Kidney epithelial cell (primary cell): ENCODE measurements around the gene STRIP1. TPM values are rescaled to one million over a fixed set of nuclear protein-coding genes. Genes with fewer than 3 reads are reported as not detected.

Experiments used
- DNase-seq: peaks from one replicate; pipeline ENCODE4 v3.0.0-alpha.2; 2010; ENCODE audit warnings: low read depth
- H3K27me3 ChIP-seq: 2 replicates; pipeline ENCODE4 v1.6.0; 2011; ENCODE audit warnings: low read length; ENCODE audit not compliant: control insufficient read depth, insufficient read depth
- H3K36me3 ChIP-seq: 2 replicates; pipeline ENCODE4 v1.5.1; 2011; ENCODE audit warnings: low read length; ENCODE audit not compliant: control insufficient read depth, insufficient read depth
- H3K4me3 ChIP-seq: 2 replicates; pipeline ENCODE4 v1.5.1; 2011; ENCODE audit warnings: low read depth, mild to moderate bottlenecking, control low read depth, low read length
- total RNA-seq: library from RNA; depleted of rRNA; stranded (reverse); fragments of >200 nt; gene quantifications from 2 replicates; pipeline ENCODE4 v1.2.3, GENCODE V29; 2015
- TF ChIP-seq, protein P1 (sequence below): IDR thresholded peaks from 2 replicates; pipeline ENCODE4 v1.5.1; 2011; ENCODE audit warnings: mild to moderate bottlenecking, moderate library complexity, low read length, control low read depth, inconsistent platforms; ENCODE audit not compliant: insufficient read depth, poor library complexity, severe bottlenecking

Gene STRIP1
- total RNA-seq, 1 donor from 2014 or later, result 41.0 TPM

DNA sequence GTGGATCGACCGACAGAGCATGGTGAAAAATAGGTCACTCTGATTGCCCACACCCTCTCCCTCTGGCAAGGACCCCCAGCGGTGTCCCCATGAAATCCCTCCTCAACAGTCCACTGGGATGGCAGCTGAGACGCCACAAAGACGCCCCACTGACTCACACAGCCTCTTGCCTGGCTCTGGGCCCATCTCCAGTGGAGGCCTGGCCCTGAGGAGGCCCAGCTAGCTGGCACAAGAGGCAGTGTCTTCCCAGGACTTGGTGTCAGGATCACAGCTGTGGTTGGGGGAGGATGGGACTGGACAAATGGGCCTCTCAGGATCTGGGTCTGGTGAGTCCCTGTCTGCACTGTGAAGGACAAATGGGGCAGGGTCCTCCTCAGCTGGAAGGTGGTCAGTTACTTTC is 31.4 kb downstream of the STRIP1 start:
- peaks cover 58% of the 10 kb centered on the region for H3K27me3 ChIP-seq
- TF ChIP-seq, protein P1, sequence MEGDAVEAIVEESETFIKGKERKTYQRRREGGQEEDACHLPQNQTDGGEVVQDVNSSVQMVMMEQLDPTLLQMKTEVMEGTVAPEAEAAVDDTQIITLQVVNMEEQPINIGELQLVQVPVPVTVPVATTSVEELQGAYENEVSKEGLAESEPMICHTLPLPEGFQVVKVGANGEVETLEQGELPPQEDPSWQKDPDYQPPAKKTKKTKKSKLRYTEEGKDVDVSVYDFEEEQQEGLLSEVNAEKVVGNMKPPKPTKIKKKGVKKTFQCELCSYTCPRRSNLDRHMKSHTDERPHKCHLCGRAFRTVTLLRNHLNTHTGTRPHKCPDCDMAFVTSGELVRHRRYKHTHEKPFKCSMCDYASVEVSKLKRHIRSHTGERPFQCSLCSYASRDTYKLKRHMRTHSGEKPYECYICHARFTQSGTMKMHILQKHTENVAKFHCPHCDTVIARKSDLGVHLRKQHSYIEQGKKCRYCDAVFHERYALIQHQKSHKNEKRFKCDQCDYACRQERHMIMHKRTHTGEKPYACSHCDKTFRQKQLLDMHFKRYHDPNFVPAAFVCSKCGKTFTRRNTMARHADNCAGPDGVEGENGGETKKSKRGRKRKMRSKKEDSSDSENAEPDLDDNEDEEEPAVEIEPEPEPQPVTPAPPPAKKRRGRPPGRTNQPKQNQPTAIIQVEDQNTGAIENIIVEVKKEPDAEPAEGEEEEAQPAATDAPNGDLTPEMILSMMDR, result no peak
- no peak overlapping the region for H3K4me3 ChIP-seq
- DNase-seq, result no peak
- H3K36me3 ChIP-seq, result no peaks in the 10 kb centered on the region

DNA sequence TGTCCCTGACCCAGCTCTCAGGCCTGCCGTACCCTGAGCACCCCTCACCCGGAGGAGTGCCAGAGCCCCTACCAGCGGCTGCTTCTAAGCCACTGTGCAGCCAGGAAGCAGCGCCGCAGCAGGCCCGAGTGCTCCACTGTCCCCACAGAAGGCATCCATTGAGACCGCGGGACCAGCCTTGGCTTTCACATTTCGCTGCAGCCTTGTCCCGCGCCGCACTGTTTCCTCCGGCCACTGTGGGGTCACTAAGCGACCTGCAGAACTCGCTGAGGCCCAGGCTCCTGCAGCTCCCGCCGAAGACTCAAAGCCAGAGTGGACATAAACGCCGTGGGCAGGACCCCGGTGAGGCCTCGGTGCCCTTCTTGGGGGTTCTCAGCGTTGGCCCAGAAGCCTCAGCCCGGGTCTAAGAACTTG is 33.1 kb downstream of the STRIP1 start:
- no peak for DNase-seq
- TF ChIP-seq, protein P1, result no peak
- H3K4me3 ChIP-seq, result no peak overlapping the region
- H3K36me3 ChIP-seq, result no peaks in the 10 kb centered on the region
- H3K27me3 ChIP-seq, result peaks cover 74% of the 10 kb centered on the region

DNA sequence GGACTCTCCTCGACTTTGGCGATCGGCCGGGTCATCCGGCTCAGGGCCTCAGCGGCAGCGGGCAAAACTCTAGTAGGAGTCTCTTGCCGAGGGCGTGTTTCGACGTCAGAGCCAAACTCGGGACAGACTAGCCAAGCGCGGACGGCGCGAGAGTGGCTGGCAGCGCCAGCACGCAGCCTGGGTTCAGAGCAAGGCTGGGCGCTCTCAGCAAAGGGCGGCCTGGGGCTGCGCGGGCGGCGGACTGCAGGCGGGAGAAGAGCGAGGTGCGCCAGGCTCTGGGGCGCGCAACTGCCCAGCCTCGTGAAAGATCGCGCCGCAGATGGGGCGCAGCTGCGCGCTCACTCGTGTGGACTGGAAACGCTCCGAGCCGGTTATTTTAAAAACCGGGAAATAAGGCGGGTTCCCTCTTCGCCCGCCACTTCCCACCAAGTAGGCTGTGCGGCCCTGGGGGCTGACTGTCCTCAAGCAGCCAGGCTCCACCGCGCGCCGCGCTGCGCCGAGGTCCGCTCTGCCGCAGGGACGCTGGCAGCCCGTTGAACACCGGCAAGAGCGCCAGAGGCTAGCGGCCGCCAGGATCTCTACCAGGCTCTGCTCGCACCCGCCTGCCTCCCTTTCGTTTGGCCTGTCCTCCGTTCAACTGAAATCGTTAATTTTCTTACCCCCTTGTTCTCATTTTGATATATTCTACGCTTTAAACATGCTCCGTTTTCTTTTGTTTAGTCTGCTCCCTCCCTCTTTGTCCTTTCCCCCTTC is 33.6 kb downstream of the STRIP1 start:
- Histone ChIP-seq H3K36me3 (no peaks in the 10 kb centered on the region), H3K4me3 (no peak overlapping the region), H3K27me3 (peaks cover 75% of the 10 kb centered on the region)
- DNase-seq, result no peak
- TF ChIP-seq, protein P1, result no peak

DNA sequence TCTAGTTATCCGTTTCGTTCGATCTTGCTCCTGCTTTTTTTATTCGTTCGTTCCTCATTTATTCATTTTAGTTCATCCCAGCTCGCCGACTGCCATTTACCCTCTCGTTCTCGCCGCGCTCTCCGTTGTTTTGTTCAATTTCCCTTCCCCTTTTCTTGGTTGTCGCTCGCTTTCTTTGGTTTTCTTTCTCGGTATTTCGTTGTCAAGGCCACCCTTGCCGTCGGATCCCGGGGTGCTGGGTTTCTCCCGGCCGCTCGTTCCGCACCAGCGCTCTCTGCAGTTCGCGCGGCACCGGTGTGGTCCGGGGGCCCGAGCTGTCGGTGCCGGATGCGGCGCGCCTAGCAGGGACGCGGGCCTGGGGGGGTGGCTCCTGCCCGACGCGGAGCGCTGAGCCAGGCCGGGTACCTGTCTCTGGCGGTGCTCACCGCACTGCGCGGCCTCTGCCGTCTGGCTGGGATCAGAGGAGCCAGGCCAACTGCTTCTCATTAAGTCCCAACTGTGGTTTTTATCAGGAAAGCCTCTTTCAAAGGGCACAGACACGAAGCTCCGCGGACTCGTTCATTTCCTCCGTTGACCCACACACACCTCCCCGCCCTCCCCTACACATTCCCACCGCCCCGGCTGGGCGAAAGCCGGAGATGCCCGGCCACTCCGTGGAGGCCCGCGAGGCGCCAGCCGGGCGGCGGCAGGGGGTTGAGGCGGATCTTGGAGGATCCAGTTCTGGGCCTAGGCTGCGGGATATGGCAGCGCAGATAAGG is 34.4 kb downstream of the STRIP1 start:
- Histone ChIP-seq H3K36me3 (no peaks in the 10 kb centered on the region), H3K4me3 (no peak overlapping the region), H3K27me3 (peaks cover 80% of the 10 kb centered on the region)
- TF ChIP-seq, protein P1, result no peak
- no peak for DNase-seq

DNA sequence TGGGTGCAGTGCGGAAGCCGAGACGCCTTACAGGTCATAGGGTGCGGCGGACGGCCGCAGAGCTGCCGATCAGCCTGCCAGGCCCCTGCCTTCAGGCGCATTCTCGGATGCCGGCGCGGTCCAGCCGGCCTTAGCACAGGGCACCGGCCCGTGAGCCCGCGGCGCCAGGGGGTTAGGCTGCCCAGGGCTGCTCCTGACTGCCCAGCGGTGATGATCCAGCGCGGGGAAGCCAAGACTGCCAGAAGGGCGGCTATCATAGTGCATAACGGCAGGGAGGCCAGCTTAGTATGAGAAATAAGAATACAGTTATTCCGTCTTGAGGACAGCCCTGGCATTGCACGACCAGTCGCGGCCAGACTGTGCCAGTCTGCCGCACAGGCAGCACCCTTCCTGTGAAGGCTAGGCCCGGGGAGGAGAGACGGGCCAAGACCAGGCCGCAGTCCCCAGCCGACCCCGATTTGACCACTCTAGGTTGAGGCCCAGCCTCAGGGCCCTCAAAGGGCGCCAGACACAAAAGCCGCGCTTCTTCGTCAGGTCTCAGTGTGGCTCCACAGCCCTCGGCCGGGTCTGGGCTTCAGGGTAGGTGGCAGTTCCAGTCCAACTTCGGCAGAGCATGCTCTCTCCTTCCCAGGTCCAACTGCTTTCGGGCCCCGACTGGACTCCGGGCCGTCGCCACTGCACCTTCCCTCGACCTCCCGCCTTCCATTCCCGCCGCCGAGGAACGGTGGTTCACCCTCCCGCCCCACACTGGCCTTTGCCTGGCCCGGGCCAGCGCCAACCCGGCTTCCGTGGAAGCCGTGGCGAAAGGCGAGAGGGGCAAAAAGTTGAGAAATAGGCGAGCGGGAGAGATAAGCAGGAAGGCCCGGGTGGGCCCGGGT is 35.2 kb downstream of the STRIP1 start:
- TF ChIP-seq, protein P1, result no peak
- Histone ChIP-seq H3K4me3 (no peak overlapping the region), H3K27me3 (peaks cover 79% of the 10 kb centered on the region), H3K36me3 (no peaks in the 10 kb centered on the region)
- DNase-seq, result no peak
